PFSK-1 (cell line): ENCODE results near the gene PLEKHG1.

ENCODE experiments used
- POLR2AphosphoS5 ChIP-seq: IDR thresholded peaks from 2 replicates; pipeline ENCODE4 v1.6.1; 2012; ENCODE audit warnings: low read depth, mild to moderate bottlenecking, control low read depth, low read length, moderate library complexity
- REST ChIP-seq, 2 experiments: IDR thresholded peaks; 2 replicates each; pipeline versions ENCODE4 v1.6.1 to v1.8.0; 2011 to 2012; ENCODE audit warnings: low read depth in 2 of 2, low read length in 2 of 2, control low read depth in 1 of 2, inconsistent platforms in 1 of 2, mild to moderate bottlenecking in 1 of 2, moderate library complexity in 1 of 2; ENCODE audit not compliant: insufficient read depth in 1 of 2
- SIN3A ChIP-seq: IDR thresholded peaks from 2 replicates; pipeline ENCODE4 v1.6.1; 2012; ENCODE audit warnings: mild to moderate bottlenecking, low read length, moderate library complexity, borderline replicate concordance; ENCODE audit not compliant: insufficient read depth
- TAF1 ChIP-seq: IDR thresholded peaks from 2 replicates; pipeline ENCODE4 v1.6.1; 2012; ENCODE audit warnings: low read length, control low read depth, borderline replicate concordance; ENCODE audit not compliant: insufficient read depth

GRCh38 chr6:150637266-150637665 is 37.6 kb downstream of the PLEKHG1 start:
- TF ChIP-seq POLR2AphosphoS5: no peak
- no peak for TF ChIP-seq REST (IDR thresholded peaks at IDR 0.05; ENCODE audit: insufficient read depth in 1 of 2, low read depth in 2 of 2, low read length in 2 of 2)
- TF ChIP-seq TAF1: no peak
- TF ChIP-seq SIN3A: no peak
